Mesothelial cell of epicardium (in vitro differentiated cells): ENCODE data around the gene CRLF1. TPM values are rescaled to one million over a fixed set of nuclear protein-coding genes. Genes with fewer than 3 reads are reported as not detected.

Experiments used
- DNase-seq, 2 experiments: peaks; one replicate each; pipeline ENCODE4 v3.0.0; 2021; ENCODE audit warnings: low spot score in 2 of 2; ENCODE audit not compliant: unreplicated experiment in 2 of 2
- H3K27ac Mint-ChIP-seq: 2 replicates; pipeline ENCODE4 v1.8.0; 2021; ENCODE audit warnings: mixed read lengths
- H3K27me3 Mint-ChIP-seq: 2 replicates; pipeline ENCODE4 v1.8.0; 2021; ENCODE audit warnings: low read depth, mixed read lengths
- H3K36me3 Mint-ChIP-seq: 2 replicates; pipeline ENCODE4 v1.8.0; 2021; ENCODE audit warnings: mixed read lengths
- H3K4me1 Mint-ChIP-seq: 2 replicates; pipeline ENCODE4 v1.8.0; 2021; ENCODE audit warnings: mixed read lengths
- H3K4me3 Mint-ChIP-seq: 2 replicates; pipeline ENCODE4 v1.8.0; 2021; ENCODE audit warnings: mild to moderate bottlenecking, moderate library complexity, mixed read lengths
- H3K9me3 Mint-ChIP-seq: 2 replicates; pipeline ENCODE4 v1.8.0; 2021; ENCODE audit warnings: mixed read lengths
- total RNA-seq: library from RNA; stranded (reverse); gene quantifications from 3 replicates; pipeline ENCODE4 v1.2.1, GENCODE V29; 2021
- TF ChIP-seq, protein P1 (sequence below): fragments of 200-600 bp; sonication (generic); IDR thresholded peaks from one replicate; pipeline ENCODE4 v1.5.0; 2021; ENCODE audit warnings: antibody characterized with exemption; ENCODE audit not compliant: unreplicated experiment

The CRLF1 gene
- total RNA-seq, 1 donor from 2014 or later: 1.0 TPM

DNA sequence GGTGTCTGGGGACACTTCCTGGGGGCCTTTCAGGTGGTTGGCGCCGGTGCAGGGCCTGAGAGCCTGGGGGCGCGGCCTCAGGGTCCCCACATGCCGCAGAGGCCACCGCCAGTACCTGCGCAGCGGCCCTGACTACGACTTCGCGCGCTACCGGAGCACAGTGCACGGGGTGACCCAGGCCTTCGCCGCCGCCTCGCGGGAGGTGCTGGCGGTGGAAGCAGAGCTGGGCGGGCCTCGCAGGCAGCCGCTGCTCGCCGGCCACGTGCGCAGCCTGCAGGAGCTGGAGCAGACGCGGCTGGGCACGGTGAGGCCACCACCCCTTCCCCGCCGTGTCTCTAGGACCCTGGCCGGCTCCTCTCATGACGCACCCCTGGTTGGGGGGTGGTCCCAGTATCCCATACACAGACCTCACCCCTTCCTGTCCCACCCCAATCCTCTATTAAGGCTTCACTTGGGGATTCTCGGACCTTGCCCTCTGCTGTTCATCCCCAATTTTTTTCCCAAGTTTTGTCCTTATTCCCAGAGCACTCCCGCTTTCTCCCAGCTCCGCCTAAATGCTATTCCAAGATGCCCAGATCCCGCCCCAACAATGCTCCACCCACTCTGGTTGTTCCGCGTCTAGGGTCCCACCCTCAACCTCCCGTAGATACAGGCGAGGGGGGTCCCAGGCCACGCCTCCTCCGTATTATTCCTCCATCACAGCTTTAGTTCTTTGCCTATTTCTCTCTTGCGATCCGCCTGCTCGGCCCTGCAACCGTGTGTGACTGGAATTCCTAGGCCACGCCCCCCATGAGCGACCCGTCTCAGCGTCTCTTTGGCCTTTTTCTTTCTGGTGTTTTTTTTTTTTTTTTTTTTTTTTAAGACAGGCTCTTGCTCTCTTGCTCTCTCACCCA lies 17.0 kb downstream of the CRLF1 start:
- TF ChIP-seq, protein P1, sequence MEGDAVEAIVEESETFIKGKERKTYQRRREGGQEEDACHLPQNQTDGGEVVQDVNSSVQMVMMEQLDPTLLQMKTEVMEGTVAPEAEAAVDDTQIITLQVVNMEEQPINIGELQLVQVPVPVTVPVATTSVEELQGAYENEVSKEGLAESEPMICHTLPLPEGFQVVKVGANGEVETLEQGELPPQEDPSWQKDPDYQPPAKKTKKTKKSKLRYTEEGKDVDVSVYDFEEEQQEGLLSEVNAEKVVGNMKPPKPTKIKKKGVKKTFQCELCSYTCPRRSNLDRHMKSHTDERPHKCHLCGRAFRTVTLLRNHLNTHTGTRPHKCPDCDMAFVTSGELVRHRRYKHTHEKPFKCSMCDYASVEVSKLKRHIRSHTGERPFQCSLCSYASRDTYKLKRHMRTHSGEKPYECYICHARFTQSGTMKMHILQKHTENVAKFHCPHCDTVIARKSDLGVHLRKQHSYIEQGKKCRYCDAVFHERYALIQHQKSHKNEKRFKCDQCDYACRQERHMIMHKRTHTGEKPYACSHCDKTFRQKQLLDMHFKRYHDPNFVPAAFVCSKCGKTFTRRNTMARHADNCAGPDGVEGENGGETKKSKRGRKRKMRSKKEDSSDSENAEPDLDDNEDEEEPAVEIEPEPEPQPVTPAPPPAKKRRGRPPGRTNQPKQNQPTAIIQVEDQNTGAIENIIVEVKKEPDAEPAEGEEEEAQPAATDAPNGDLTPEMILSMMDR: no peak
- peak; percentile 50 to 74 for DNase-seq
- H3K4me1 Mint-ChIP-seq: peaks cover 26% of the 10 kb centered on the region
- H3K4me3 Mint-ChIP-seq: peak overlapping the region; percentile 73
- peak overlapping the region; percentile 88 for H3K27ac Mint-ChIP-seq
- no peaks in the 10 kb centered on the region for H3K9me3 Mint-ChIP-seq
- peaks cover 2% of the 10 kb centered on the region for H3K36me3 Mint-ChIP-seq
- peaks cover 4% of the 10 kb centered on the region for H3K27me3 Mint-ChIP-seq

DNA sequence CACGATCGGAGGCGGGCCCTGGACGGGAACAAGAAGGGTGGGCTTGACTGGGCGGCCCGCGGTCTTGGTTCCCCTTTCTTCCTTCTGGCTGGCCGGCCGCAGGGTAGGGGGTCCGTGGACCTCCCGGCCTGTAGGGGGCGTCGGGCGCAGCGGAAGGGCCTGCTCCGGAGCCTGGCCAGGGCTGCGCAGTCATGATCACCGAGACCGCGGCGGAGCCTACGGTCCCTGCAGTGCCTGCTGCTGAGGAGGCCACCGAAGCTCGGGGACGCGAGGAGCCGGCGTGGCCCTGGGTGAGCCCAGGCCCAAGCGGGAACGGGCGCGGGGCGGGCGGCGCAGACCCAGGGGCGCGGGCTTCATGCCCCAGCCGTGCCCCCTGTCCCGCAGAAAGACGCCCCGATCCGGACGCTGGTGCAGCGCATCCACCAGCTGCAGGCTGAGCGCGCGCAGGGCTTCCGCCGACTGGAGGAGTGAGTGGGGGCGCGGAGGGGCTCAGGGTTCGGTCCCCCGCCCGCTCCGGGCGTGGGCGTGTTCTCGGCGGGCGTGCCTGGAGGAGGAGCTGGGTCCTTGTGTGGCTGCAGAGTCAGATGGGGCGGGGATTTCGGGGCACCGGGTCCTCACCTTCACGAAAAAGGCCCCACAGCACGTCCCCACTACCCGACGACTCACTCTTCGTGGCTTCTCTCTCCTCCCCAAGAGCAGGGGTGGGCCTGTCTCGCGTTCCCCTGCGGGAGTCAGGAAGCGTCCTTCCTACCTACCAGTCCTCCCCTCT lies 17.8 kb downstream of the CRLF1 start, which contains the start of gene REX1BD:
REX1BD (plus strand) TSS at position 188 of the 769 bp plus-strand sequence; CDS start at position 192, 4 bp downstream.
- peak within 1 kb of the TSS; percentile 73 for H3K4me3 Mint-ChIP-seq
- H3K36me3 Mint-ChIP-seq: peaks cover 2% of the 10 kb centered on the region
- DNase-seq: peak; percentile 72 to 86

DNA sequence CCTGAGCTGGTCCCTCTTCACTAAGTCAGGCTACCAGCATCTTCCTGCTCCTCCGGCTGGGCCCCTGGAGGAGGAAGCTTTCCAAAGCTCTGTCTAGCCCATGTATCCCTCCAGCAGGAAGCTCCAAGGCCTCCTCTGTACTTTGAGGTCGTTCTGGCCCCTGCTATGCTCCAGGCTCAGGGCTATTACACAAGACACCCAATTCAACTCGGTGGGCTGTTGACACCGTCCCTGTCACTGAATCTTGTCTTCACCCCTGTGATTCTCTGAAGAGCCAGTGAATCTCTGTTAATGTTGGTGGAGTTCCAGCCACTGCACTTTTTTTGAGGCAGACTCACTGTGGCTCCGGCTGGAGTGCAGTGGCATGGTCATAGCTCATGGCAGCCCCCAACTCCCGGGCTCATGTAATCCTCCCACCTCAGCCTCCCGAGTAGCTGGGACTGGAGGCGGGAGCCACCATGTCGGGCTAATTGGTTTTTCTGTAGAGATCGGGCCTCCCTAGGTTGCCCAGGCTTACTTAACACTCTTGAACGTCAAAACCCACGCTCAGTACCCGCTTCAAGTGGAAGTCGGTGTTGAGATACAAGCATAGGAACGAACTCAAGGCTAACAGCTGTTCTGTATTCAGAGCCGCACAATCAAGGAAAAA lies 18.5 kb downstream of the CRLF1 start:
- no peak for DNase-seq
- Mint-ChIP-seq H3K4me3 (peak overlapping the region; percentile 73), H3K4me1 (peaks cover 20% of the 10 kb centered on the region), H3K27me3 (peaks cover 7% of the 10 kb centered on the region), H3K36me3 (peaks cover 2% of the 10 kb centered on the region), H3K9me3 (no peaks in the 10 kb centered on the region), H3K27ac (peak overlapping the region; percentile 83)
- TF ChIP-seq, protein P1: no peak

More for the DNA sequence above, 17.8 kb downstream of the CRLF1 start, which contains the start of gene REX1BD:
- Mint-ChIP-seq H3K27me3 (peaks cover 11% of the 10 kb centered on the region), H3K27ac (peak within 1 kb of the TSS; percentile 88), H3K4me1 (peaks cover 23% of the 10 kb centered on the region), H3K9me3 (no peaks in the 10 kb centered on the region)
- TF ChIP-seq, protein P1: peak; percentile 87

GRCh38 chr19:18587561-18587960 lies 19.0 kb downstream of the CRLF1 start:
- TF ChIP-seq, protein P1: no peak
- Mint-ChIP-seq H3K4me3 (no peak overlapping the region), H3K27ac (peak overlapping the region; percentile 83), H3K36me3 (peaks cover 2% of the 10 kb centered on the region), H3K27me3 (peaks cover 9% of the 10 kb centered on the region), H3K4me1 (peaks cover 20% of the 10 kb centered on the region), H3K9me3 (no peaks in the 10 kb centered on the region)
- no peak for DNase-seq

GRCh38 chr19:18586306-18586705 lies 20.3 kb downstream of the CRLF1 start:
- peaks cover 10% of the 10 kb centered on the region for H3K27me3 Mint-ChIP-seq

More at GRCh38 chr19:18586306-18586705, 20.3 kb downstream of the CRLF1 start:
- Mint-ChIP-seq H3K36me3 (peaks cover 2% of the 10 kb centered on the region), H3K27ac (no peak overlapping the region), H3K9me3 (no peaks in the 10 kb centered on the region), H3K4me3 (no peak overlapping the region), H3K4me1 (peaks cover 20% of the 10 kb centered on the region)
- DNase-seq: no peak
- TF ChIP-seq, protein P1: no peak
